Measurements from ENCODE around the gene SPAG17.

DNA sequence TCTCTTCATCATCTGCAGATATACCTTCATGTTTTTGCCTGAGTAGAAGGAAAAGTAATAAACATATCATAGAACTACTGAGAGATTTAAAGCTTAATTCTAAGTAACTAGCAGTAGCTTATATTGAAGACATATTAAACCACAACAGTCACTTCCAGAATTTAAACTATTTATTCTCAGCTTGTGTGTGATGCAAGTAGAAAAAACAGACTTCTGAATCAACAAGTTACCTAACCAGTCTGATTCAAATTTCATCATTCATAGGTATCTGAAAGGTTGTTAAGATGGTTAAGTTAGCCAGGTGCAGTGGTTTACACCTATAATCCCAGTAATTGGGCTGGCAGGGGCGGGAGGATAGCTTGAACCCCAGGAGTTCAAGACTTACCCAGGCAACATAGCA is 41.9 kb downstream of the SPAG17 start:
- TF ChIP-seq, protein P1, sequence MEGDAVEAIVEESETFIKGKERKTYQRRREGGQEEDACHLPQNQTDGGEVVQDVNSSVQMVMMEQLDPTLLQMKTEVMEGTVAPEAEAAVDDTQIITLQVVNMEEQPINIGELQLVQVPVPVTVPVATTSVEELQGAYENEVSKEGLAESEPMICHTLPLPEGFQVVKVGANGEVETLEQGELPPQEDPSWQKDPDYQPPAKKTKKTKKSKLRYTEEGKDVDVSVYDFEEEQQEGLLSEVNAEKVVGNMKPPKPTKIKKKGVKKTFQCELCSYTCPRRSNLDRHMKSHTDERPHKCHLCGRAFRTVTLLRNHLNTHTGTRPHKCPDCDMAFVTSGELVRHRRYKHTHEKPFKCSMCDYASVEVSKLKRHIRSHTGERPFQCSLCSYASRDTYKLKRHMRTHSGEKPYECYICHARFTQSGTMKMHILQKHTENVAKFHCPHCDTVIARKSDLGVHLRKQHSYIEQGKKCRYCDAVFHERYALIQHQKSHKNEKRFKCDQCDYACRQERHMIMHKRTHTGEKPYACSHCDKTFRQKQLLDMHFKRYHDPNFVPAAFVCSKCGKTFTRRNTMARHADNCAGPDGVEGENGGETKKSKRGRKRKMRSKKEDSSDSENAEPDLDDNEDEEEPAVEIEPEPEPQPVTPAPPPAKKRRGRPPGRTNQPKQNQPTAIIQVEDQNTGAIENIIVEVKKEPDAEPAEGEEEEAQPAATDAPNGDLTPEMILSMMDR (IDR thresholded peaks at IDR 0.05; ENCODE audit: low read depth, low read length) = no peak
- TF ChIP-seq EZH2phosphoT487 (IDR thresholded peaks at IDR 0.05; ENCODE audit: low read depth) = no peak

Measured in OCI-LY3 (cell line).